ENCODE data around the gene RHOB. TPM values are rescaled to one million over a fixed set of nuclear protein-coding genes. Genes with fewer than 3 reads are reported as not detected.

RHOB gene
- total and polyA plus RNA-seq, 8 donors: 143 to 1,146 (median 424) TPM

- no peak for DNase-seq
- peak overlapping the region in 3 of 5 donors; percentile 68 to 80 (median 76) for H3K27ac ChIP-seq
- H3K4me1 ChIP-seq: peaks cover 40 to 68% (median 58%) of the 10 kb centered on the region in 4 donors
- no peak overlapping the region for H3K4me3 ChIP-seq
- no peaks in the 10 kb centered on the region for H3K36me3 ChIP-seq
- intact Hi-C loops (cut with DNase I; ENCODE audit: low total_unique reads): no loop called here
- WGBS, 5 donors: 83 to 95% (median 94%) methylated on average over 6 of the region's 6 CpGs
- H3K9me3 ChIP-seq: no peaks in the 10 kb centered on the region
- H3K27me3 ChIP-seq: no peaks in the 10 kb centered on the region
- TF ChIP-seq EP300 (IDR thresholded peaks at IDR 0.05): no peak
- no peak for TF ChIP-seq POLR2A (IDR thresholded peaks at IDR 0.05)
- no peak for TF ChIP-seq POLR2AphosphoS5 (IDR thresholded peaks at IDR 0.05)
- no peak for TF ChIP-seq CTCF (IDR thresholded peaks at IDR 0.05)
These were observed 23.3 kb downstream of the RHOB start for GRCh38 chr2:20470211-20470610.

- H3K27ac ChIP-seq: peak overlapping the region in 2 of 5 donors; percentile 76 to 80
- peaks cover 32 to 59% (median 49%) of the 10 kb centered on the region in 4 donors for H3K4me1 ChIP-seq
- 89 to 94% (median 92%) methylated on average over 4 of the region's 4 CpGs for WGBS, 5 donors
- H3K4me3 ChIP-seq: no peak overlapping the region
- no peak for DNase-seq
- intact Hi-C loops (cut with DNase I; ENCODE audit: low total_unique reads): no loop called here
- H3K36me3 ChIP-seq: no peaks in the 10 kb centered on the region
- no peaks in the 10 kb centered on the region for H3K27me3 ChIP-seq
- no peak for TF ChIP-seq CTCF (IDR thresholded peaks at IDR 0.05)
- TF ChIP-seq EP300 (IDR thresholded peaks at IDR 0.05): no peak
- no peak for TF ChIP-seq POLR2AphosphoS5 (IDR thresholded peaks at IDR 0.05)
- TF ChIP-seq POLR2A (IDR thresholded peaks at IDR 0.05): no peak
- H3K9me3 ChIP-seq: no peaks in the 10 kb centered on the region
These were observed 24.3 kb downstream of the RHOB start for GRCh38 chr2:20471148-20471547.

GRCh38 chr2:20471902-20472559 lies 25.2 kb downstream of the RHOB start:
- TF ChIP-seq EP300 (IDR thresholded peaks at IDR 0.05): no peak
- no peak for TF ChIP-seq POLR2A (IDR thresholded peaks at IDR 0.05)
- no peak for TF ChIP-seq POLR2AphosphoS5 (IDR thresholded peaks at IDR 0.05)
- no peak for TF ChIP-seq CTCF (IDR thresholded peaks at IDR 0.05)
- no peak overlapping the region for H3K27ac ChIP-seq
- WGBS, 5 donors: 18 to 55% (median 38%) methylated on average over 1 of the region's 1 CpG
- no peaks in the 10 kb centered on the region for H3K36me3 ChIP-seq
- intact Hi-C loops (cut with DNase I; ENCODE audit: low total_unique reads): no loop called here
- no peak overlapping the region for H3K4me3 ChIP-seq
- no peaks in the 10 kb centered on the region for H3K27me3 ChIP-seq
- peaks cover 27 to 53% (median 43%) of the 10 kb centered on the region in 4 donors for H3K4me1 ChIP-seq
- no peak for DNase-seq
- H3K9me3 ChIP-seq: no peaks in the 10 kb centered on the region

GRCh38 chr2:20472569-20472968 lies 25.7 kb downstream of the RHOB start:
- H3K4me1 ChIP-seq: peaks cover 22 to 48% (median 38%) of the 10 kb centered on the region in 4 donors

More at GRCh38 chr2:20472569-20472968, 25.7 kb downstream of the RHOB start:
- Histone ChIP-seq H3K9me3 (no peaks in the 10 kb centered on the region), H3K27ac (peak overlapping the region in 3 of 5 donors; percentile 16 to 38 (median 29)), H3K4me3 (no peak overlapping the region), H3K36me3 (no peaks in the 10 kb centered on the region), H3K27me3 (no peaks in the 10 kb centered on the region)
- no peak for TF ChIP-seq POLR2A (IDR thresholded peaks at IDR 0.05)
- TF ChIP-seq EP300 (IDR thresholded peaks at IDR 0.05): no peak
- no peak for TF ChIP-seq POLR2AphosphoS5 (IDR thresholded peaks at IDR 0.05)
- no peak for TF ChIP-seq CTCF (IDR thresholded peaks at IDR 0.05)
- DNase-seq: peak in 1 of 2 donors; percentile 22
- intact Hi-C loops (cut with DNase I; ENCODE audit: low total_unique reads): no loop called here
- WGBS, 5 donors: 67 to 87% (median 73%) methylated on average over 4 of the region's 4 CpGs
